Stimulated activated CD4-positive, alpha-beta T cell treated with anti-CD3 and anti-CD28 coated beads, Interleukin-12 subunit alpha, Interleukin-12 subunit beta, amount 100 ng/mL, for 24 hours (primary cell): Measurements from ENCODE around the gene TRUB2.
A peak's percentile ranks its signal among the peaks of the same experiment; 100 is the strongest.

Source experiments
- DNase-seq, 2 experiments: peaks; one replicate each; pipeline ENCODE4 v3.0.0-alpha.2; 2020; ENCODE audit warnings: low read depth in 2 of 2

TRUB2 gene, protein sequence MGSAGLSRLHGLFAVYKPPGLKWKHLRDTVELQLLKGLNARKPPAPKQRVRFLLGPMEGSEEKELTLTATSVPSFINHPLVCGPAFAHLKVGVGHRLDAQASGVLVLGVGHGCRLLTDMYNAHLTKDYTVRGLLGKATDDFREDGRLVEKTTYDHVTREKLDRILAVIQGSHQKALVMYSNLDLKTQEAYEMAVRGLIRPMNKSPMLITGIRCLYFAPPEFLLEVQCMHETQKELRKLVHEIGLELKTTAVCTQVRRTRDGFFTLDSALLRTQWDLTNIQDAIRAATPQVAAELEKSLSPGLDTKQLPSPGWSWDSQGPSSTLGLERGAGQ

DNA sequence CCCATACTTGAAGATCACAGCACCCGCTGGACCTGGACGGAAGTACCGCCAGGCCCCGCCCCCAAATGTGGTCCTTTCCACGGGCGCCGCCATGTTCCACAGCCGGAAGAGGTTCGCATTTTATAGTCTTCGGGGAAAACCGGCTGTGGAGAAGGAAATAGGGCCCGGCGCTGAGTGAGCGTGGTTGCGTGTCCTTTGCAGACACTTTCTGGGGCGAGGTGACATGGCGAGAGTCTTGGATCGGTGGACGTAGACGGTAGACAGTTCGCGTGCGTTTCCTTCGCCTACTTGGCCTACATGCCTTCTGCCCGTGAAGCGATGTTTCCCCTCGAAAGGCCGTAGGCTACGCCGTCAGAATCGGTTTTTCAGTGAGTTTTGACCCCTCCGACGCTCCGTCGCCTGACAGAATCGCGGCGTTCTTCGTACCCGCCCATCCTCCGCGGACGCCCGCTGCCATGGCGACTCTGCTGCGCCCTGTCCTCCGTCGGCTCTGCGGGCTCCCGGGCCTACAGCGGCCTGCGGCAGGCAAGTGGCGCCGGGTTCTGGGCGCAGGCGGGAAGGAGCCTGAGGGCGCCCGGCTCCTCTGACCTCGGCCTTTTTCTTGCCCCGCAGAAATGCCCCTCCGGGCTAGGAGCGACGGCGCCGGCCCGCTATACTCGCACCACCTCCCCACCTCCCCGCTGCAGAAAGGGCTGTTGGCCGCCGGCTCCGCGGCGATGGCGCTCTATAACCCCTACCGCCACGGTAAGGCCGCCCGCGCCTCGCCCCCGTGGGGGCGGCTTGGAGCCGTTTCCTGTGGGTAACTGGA is at the start of gene TRUB2, which contains the start of gene COQ4:
TSS of gene TRUB2 (minus strand) at position 44 of the 808 bp plus-strand sequence. CDS start at position 5, 39 bp downstream.
TSS of gene COQ4 (plus strand) at position 436 of the 808 bp plus-strand sequence. CDS start at position 456, 20 bp downstream.
- peak; percentile 87 to 91 for DNase-seq

DNA sequence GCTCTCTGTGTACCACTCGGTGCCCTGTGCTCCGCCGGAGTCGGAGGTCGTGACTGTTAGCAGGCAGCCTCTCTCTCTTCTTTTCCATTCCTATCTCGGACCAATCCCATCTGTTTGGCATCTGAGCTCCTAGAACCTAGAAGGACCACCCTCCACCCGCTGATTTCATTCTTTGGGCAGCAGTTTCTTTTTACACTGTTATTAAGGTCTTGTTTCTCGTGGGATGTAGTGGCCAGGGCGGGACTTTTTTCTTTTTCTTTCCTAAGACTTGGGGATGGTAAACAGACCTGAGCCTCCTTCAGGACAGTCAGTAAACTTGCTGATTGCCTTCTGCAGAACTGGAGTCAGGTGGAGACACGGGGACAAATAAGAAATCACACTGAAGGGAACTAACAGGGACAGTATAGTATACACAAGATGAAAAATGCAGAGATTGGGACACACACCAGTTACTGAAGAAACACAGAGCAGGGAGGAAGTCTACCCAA is 49.4 kb upstream of the TRUB2 start:
- no peak for DNase-seq

DNA sequence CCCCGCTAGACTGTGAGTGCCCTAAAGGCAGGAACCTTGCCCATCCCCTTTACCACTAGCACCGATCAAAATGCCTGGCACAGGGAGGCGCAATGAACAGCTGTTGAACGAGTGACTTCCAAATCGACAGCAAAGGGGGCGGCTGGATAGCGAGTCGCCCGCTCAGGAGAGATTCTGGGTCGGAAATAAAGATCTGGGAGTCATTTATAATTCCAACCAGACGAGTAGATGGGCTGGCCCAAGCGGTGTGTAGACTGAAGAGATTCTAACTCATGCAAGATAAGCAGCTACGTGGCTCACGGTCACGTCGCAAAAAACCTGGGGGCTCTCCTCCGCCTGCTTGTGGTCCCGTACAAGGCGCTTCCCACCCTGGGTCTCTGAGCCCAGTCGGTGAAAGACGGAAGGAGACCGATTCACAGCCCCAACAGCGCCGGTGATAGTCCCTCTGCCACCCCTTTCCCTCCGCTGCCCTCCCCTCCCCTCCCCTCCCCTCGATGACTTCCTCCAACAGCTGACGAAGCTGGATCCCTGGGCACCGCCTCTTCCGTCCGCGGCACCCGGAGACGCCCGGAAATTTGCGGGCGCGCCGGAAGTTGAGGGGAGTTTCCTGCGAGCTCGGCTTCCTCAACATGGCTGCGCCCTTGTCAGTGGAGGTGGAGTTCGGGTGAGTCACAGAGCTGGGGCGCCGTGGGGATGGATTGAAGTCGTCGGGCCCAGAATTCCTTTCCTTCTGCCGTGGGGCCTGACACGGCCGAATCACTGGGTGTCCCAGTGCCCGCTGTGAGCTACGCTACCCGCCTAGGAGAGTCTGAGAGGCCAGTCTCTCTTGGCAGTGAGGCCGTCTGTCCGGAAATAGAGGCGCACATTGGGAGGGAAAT is 48.7 kb upstream of the TRUB2 start, which contains the start of gene URM1:
TSS of gene URM1 (plus strand) at position 623 of the 878 bp plus-strand sequence. CDS start at position 630, 7 bp downstream.
- DNase-seq = peak; percentile 94 to 95

DNA sequence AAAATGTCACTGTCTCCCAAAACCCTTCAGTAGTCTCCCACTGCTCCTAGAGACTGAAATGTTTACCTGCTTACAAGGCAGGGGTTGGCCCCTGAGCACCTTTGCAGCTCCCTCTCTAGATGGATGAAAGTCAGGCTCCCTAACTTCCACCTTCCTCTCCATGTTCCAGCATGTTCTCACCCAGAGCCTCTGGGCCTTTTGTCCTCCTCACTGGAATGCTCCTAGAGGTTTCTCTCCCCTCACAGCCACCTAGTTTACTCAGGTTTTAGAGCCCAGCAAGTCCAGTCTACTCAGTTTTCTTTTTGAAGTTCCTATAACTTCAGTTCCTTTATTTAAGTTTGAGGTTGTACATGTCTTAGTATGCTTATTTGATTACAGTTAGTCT is 48.1 kb upstream of the TRUB2 start:
- DNase-seq = no peak

DNA sequence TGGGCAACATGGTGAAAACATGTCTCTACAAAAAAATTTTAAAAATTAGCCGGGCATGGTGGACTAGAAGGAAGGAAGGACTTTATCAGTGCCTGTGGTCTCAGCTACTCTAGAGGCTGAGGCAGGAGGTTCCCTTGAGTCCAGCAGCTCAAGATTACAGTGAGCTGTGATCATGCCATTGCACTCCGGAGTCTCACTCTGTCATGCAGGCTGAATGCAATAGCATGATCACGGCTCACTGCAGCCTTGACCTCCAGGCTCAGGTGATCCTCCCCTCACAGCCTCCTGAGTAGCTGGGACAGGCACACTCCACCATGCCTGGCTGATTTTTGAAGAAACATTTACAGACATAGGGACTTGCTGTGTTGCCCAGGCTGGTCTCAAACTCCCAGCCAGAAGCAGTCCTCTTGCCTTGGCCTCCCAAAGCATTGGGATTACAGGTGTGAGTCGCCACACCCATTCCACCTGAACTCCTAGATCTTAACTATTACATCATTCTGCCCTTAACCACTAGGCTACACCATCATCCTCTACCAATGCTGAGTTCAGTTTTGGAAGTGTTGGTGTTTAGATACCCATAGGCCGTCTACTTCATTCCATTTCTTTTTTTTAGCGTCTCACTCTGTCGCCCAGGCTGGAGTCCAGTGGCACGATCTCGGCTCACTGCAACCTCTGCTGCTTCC is 46.9 kb upstream of the TRUB2 start:
- DNase-seq = no peak

DNA sequence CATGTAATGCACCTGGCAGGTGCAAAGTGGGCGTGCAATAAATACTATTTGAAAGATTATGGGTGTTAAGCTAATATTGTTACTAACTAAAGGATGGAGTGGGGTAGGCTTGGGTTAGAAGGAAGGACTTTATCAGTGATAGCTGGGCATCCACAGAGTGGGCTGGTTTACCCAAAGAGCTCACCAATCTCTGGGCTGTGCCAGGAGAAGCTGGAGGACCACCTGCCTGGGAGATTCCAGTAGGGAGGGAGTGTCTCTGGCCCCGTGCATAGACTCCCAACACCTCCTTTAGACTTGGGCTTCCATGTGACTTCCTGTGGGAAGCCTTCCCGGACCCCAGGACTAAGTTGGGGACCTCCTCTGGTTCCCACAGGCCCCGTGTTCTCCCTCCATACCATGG is 43.3 kb upstream of the TRUB2 start:
- DNase-seq = no peak

DNA sequence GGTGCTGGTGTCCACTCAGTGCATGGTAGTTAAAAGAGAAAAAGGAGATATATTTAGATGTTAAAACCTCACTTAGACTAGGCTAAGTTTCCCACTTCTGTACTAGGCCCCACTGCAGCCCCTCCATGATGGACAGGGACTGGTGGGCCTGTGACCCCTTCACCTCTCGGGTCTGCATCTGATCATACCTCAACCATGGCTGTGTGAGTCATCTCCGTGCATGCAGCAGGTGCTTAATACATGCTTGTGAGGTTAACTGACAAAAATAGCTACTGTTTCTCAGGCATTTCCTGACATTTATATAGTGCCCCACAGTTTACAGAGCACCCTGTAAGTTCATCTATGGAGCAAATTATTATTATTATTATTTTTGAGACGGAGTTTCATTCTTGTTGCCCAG is 40.5 kb upstream of the TRUB2 start:
- DNase-seq = no peak

DNA sequence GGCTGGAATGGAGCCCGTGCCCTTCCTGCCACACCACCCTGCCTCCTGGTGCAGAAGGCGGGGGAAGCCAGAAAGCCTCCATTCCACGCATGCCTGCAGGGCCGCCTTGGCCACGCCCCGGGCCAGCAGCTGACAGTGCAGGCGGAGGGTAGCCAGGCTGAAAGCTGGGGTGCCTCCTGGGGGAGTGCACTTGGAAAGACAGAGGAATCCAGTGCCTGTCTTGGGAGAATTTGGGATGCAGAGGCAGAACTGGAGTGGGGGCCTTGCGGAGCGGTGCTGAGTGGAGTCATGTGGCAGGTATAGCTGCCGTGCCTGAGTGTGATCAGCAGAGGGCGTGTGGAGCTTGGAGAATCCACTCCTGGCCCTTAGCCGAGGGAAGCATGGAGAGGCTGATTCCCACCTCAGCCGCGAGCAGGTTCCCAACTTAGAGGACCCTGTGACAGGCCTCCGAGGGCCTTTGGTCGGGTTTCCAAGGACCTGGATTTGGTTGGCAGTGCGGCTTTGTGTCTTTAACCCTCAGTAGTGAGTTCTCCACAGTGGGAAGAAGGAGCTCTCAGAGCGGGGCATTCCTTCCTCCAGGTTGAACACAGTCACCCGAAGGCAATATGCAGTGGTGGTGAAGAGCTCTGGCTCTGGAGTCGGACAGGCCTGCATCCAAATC is 39.9 kb upstream of the TRUB2 start:
- peak; percentile 36 to 64 for DNase-seq

DNA sequence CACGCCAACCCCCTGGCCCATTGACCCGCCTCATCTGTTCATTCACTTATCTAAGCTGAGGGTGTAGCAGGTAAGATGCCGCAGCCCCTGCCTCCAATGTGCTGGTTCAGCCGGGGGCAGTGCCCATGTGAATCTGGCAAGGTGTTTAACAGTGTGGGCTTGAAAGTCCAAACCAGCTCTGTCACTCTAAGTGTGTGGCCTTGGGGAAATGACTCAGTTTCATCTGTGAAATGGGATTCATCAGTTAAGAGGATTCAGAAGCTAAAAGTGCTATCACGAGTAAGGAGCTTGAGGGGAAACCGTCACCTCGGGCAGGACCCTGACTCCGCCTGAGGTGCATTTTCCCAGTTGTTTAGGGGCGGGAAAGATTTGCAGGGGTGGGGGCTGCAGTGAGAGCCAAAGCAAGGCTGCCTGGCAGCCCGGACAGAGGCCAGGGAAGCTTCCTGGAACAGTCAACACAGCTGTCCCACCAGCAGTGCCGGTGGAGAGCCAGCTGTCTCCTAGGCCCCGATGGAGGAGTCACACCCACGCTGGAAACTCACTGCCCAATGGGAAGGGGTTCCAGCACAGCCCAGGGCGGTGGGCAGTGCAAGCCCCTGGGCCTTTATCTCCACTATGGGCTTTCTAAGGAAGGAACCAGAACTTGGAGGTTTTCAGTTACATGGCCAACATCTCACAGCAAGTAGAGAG is 39.2 kb upstream of the TRUB2 start:
- DNase-seq = no peak

DNA sequence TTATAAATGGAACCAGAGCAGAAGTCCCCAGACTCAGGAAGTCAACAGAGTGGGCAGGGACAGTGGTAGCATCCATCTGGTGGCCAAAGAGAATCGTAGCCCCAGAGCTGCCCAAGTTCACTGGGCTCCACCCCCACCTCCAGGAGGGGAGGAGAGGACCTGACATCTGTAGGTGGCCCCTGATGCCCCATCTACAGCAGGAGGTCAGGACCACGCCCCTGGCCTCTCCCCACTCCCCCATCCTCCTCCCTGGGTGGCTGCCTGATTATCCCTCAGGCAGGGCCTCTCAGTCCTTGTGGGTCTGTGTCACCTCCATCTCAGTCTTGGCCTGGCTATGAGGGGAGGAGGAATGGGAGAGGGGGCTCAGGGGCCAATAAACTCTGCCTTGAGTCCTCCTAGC is 38.6 kb upstream of the TRUB2 start:
- no peak for DNase-seq

DNA sequence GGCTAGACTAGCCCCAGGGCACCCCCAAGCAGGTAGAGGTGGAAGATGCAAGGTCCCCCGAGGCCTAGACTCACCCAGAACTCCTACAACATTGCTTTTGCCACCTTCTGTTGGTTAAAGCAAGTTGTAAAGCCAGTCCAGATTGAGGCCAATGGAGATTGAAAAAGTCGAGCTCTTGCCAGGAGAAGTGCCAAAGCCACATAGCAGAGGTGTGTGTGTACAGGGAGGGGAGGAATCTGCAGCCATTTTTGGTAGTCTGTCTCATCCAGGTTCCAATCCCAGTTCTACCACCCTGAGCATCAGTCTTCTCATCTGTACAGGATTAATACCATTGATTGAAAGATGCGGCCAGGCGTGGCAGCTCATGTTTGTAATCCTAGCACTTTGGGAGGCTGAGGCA is 36.6 kb upstream of the TRUB2 start:
- no peak for DNase-seq

DNA sequence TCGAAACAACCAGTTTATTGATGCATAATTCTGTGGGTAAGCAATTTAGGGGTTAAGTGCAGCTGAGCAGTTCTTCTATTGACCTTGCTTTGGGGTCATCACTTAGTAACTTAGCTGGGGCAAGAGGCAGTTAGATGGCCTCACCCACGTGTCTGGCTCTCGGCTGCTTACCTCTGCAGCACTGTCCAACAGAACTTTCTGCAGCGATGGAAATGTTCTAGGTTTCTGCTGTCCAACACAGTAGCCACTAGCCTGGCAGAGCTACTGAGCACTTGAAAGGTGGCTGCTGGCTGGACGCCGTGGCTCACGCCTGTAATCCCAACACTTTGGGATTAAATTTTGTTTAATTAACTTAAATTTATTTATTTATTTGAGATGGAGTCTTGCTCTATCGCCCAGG is 35.8 kb upstream of the TRUB2 start:
- DNase-seq = no peak

DNA sequence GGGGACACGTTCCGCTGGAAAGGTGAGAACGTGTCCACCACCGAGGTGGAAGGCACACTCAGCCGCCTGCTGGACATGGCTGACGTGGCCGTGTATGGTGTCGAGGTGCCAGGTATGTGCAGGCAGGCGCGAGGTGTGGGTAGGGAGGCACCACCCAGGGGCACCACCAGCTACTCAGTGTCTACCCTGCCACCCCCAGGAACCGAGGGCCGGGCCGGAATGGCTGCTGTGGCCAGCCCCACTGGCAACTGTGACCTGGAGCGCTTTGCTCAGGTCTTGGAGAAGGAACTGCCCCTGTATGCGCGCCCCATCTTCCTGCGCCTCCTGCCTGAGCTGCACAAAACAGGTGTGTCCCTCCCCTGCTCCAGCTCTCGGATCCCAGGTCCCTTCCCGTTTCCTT is 33.2 kb upstream of the TRUB2 start:
- DNase-seq = no peak

DNA sequence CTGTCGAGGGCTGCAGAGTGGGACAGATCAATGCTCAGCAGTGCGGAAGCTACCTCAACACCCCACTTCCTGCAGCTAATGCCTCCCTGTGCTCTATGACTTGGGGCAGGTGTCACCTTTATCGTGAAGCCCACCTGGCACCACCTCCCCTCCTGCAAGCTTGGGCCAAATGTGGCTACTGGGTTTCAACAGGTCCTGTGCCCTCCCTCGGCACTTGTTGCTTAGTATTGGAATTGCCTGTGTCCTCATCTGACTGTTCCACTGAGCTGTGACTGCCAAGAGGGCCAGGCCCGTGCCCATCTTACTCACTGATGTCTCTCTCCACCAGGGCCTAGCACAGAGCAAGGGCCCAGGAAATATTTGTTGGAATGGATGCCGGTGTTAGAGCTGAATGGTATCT is 27.5 kb upstream of the TRUB2 start:
- DNase-seq = no peak

DNA sequence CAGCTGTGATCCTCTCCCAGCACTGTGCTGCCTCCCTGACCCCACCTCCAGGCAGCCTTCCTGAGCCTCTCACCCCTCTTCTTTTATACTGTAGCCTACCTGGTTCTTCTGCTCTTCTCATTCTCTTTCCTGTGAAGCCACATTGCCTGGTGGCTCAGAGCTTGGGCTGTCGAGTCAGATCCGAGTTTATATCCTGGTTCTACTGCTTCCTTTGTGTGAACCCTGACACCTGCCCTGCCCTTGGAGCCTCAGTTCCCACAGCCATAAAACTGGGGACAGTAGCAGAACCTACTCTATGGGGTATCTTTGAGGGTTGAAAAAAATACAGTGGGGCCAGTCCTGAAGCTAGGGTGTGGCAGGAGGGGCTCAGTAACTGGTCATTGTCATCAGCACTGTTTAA is 26.9 kb upstream of the TRUB2 start:
- no peak for DNase-seq

DNA sequence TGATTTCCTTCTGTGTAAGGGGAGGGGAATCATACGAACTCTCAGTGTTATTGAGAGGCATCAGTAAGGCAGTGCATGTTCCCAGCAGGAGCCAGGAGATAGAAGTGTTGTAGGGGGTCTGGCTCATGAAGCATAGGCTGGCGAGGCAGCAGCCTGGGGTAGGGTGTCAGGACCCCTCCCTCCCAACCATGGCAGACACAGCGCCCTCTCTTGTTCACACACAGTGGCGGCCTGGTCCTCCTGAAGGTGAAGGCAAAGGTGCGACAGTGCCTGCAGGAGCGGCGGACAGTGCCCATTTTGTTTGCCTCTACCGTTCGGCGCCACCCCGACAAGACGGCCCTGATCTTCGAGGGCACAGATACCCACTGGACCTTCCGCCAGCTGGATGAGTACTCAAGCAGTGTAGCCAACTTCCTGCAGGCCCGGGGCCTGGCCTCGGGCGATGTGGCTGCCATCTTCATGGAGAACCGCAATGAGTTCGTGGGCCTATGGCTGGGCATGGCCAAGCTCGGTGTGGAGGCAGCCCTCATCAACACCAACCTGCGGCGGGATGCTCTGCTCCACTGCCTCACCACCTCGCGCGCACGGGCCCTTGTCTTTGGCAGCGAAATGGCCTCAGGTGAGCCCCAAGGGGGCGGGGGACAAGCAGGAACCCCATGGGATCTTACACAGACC is 22.8 kb upstream of the TRUB2 start:
- no peak for DNase-seq

DNA sequence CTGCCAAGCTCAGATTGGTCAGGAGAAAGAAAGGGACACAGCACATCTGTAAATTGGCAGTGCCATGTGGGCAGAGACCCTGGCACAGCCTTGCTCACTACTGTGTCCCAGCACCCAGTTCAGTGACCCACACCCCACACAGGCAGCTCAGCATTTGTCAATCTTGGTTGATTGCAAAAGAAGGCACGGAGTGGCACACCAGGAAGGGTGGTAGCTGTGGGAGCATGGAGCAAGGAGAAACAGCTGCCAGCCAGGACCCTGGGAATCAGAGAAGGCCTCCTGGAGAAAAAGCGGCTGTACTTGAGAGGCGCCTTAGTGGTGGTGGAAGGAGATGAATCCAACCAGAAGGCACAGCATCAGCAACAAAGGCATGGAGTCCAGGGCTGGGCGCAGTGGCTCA is 21.6 kb upstream of the TRUB2 start:
- no peak for DNase-seq

DNA sequence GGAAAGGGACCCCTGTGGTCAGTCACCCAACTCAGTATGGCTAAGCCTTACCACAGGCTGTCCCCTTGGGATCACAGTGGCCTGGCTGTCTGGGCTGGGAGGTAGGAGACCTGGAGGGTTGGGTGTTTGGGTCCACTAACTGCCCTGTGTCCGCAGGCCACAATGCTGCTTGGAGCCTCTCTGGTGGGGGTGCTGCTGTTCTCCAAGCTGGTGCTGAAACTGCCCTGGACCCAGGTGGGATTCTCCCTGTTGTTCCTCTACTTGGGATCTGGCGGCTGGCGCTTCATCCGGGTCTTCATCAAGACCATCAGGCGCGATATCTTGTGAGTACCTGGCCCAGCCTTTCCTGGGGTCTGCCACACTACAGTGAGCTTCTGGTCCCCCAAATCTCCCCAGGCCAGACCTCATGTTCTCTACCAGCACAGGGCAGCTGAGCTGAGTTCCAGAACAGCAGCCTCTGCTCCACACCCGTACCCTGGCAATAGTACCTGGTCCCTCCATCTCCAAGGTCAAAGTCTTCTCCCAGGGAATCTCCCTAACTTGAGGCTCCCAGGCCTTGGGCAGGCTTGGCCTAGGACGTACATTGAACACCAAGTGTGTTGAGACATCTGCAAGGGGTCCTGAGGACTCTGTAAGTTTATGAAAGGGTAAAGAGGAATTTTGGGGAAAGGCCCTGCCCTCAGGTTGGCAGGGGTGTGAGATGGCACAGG is 20.9 kb upstream of the TRUB2 start:
- no peak for DNase-seq

DNA sequence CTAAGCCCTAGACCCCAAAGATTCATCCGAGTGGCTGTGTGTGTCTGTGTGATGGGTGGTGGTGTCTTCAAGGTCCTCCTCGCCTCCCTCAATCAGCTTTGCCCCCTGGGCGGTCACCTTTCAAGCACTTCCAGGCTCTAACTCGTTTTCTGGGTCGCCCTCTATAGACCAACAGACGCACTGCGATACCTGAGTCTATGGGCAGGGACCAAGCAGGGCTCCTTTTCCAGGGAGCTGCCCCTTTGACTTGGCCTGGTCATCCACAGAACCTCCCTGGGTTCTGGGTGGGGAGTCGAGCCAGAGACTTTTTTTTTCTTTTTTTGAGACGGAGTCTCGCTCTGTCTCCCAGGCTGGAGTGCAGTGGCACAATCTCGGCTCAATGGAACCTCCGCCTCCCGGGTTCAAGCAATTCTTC is 19.2 kb upstream of the TRUB2 start:
- peak; percentile 21 to 66 for DNase-seq
